SK-N-MC (cell line): ENCODE results near the gene NFKB1.

Experiments
- EZH2 ChIP-seq: fragments of 200-600 bp; sonication (generic); IDR thresholded peaks from one replicate; pipeline ENCODE4 v1.6.1; 2017; ENCODE audit warnings: antibody characterized with exemption
- FOXP2 ChIP-seq: optimal IDR thresholded peaks from 2 replicates; pipeline ENCODE3; 2011; ENCODE audit warnings: mild to moderate bottlenecking, moderate library complexity; ENCODE audit not compliant: insufficient read depth; ENCODE audit errors: extremely low read length, control extremely low read depth

DNA sequence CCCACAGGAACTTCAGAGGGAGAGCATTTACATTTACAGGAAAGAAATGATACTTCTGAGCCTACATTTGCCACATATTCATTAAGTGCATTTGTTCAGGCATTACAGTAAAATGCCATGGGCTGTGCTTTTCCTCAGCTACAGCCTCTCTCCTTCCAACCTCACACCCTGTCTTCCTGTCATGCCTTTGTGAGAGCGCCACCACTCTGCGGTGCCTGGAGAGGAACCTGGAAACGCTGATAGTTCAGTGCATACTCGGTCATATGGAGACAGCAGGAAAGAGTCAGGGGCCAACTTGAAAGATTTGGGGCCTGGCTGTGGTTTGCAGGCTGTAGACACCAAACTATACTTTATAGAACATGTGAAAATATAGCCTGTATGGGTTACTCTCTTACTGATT lies 40.5 kb downstream of the NFKB1 start:
- TF ChIP-seq EZH2 (no peak), FOXP2 (no peak)
